ENCODE measurements around the gene RANBP10. TPM values are rescaled to one million over a fixed set of nuclear protein-coding genes. Genes with fewer than 3 reads are reported as not detected.

The RANBP10 gene
- total and polyA plus RNA-seq, 2 of the 8 experiments (the other 6 are each of a cell fraction or from before 2014, with no cell fraction given), result 14.2 to 16.8 TPM

DNA sequence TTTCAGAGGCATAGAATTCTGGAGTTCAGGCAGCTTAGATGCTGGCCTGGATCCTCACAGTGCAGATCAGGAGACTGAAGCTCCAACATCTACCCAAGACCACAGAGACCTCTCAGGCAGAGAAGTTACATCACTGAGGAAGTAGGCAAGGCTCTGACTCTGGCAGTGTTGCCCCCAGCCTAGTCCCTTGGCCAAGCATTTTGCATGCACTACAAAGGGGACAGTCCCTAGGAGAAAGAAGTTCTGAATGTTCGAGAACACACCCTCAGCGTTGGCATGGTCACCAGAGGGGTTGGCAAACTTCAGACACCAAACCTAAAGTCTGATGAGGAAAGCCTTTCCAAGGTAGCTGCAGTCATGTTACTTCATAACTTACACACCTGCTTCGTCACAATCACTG, 2.5 kb downstream of the RANBP10 start:
- POLR2A ChIA-PET (ENCODE audit: partially characterized antibody), result interaction anchor here (1.7 kb wide), 1 partner anchor 130 kb away, joined by 3 read pairs; no protein-coding TSS in a partner anchor
- peaks cover 4 to 9% (median 5%) of the 10 kb centered on the region in 4 experiments; a peak in 6 of 7 replicates for H3K4me1 ChIP-seq (replicated peaks in 1 of 4; ENCODE audit: control insufficient read depth in 3 of 4, insufficient read depth in 4 of 4, low read length in 3 of 4)
- H3K79me1 ChIP-seq (ENCODE audit: low read depth, low read length), result peaks cover 15% of the 10 kb centered on the region
- no peak for DNase-seq (ENCODE audit: low read depth in 1 of 2, low spot score in 2 of 2)
- H3K4ac ChIP-seq (replicated peaks; ENCODE audit: insufficient read length, low read depth, low read length), result no peak overlapping the region
- peaks cover 11% of the 10 kb centered on the region for H3K23me2 ChIP-seq (ENCODE audit: low read depth, low read length)
- H4K91ac ChIP-seq (replicated peaks; ENCODE audit: insufficient read length, low read length), result no peak overlapping the region
- no peak overlapping the region for H3K23ac ChIP-seq (ENCODE audit: insufficient read length)
- H3K18ac ChIP-seq (ENCODE audit: extremely low read depth, low read length), result no peak overlapping the region
- CTCF ChIA-PET (ENCODE audit: partially characterized antibody), result interaction anchor here (0.7 to 2.5 kb wide), 3 partner anchors 12 to 131 kb away, joined by 3 to 20 read pairs (median 3); no protein-coding TSS in a partner anchor
- H2BK15ac ChIP-seq (ENCODE audit: low read length), result no peak overlapping the region
- H4K5ac ChIP-seq (ENCODE audit: insufficient read length, low read depth, low read length), result no peak overlapping the region
- no peak overlapping the region for H2BK5ac ChIP-seq (ENCODE audit: low read depth, low read length)
- no peak overlapping the region for H3K27ac ChIP-seq (ENCODE audit: low read depth, low read length)
- H2BK12ac ChIP-seq (ENCODE audit: low read depth, low read length), result no peak overlapping the region
- H3K56ac ChIP-seq (replicated peaks; ENCODE audit: insufficient read length, low read depth, low read length), result no peak overlapping the region
- H3K9ac ChIP-seq (replicated peaks in 1 of 4; ENCODE audit: extremely low read depth in 1 of 4, low read depth in 3 of 4, low read length in 3 of 4), result no peak overlapping the region
- TF ChIP-seq EP300 (IDR thresholded peaks at IDR 0.05; ENCODE audit: borderline replicate concordance in 1 of 2, low read depth in 2 of 2, low read length in 2 of 2) (no peak), POLR2A (IDR thresholded peaks at IDR 0.05; ENCODE audit: control extremely low read depth in 1 of 2, low read depth in 2 of 2, low read length in 2 of 2) (no peak), HDAC6 (IDR thresholded peaks at IDR 0.05; ENCODE audit: low read depth, low read length) (no peak), CHD1 (IDR thresholded peaks at IDR 0.05; ENCODE audit: low read depth, low read length) (no peak), CREB1 (IDR thresholded peaks at IDR 0.05) (no peak), POLR2AphosphoS5 (IDR thresholded peaks at IDR 0.05; ENCODE audit: low read depth, low read length) (no peak), SIN3A (conservative IDR thresholded peaks at IDR 0.05 in 1 of 2, IDR thresholded peaks at IDR 0.05 in 1 of 2; ENCODE audit: low read depth in 1 of 2, low read length in 2 of 2) (no peak), RXRA (IDR thresholded peaks at IDR 0.05; ENCODE audit: insufficient read depth, low read depth, low read length) (no peak)
- TF ChIP-seq, protein P1, sequence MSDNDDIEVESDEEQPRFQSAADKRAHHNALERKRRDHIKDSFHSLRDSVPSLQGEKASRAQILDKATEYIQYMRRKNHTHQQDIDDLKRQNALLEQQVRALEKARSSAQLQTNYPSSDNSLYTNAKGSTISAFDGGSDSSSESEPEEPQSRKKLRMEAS (IDR thresholded peaks at IDR 0.05), result no peak
- no peak overlapping the region for H4K8ac ChIP-seq (ENCODE audit: extremely low read depth, insufficient read depth, low read length)
- no peak overlapping the region for H3K4me2 ChIP-seq (ENCODE audit: insufficient read depth in 1 of 2, low read depth in 2 of 2, low read length in 2 of 2)
- H2AFZ ChIP-seq (ENCODE audit: low read length), result no peak overlapping the region
- no peak overlapping the region for H3K14ac ChIP-seq (ENCODE audit: insufficient read length)
- H2AK5ac ChIP-seq (ENCODE audit: low read depth, low read length), result no peak overlapping the region
- no peak overlapping the region for H2BK120ac ChIP-seq (replicated peaks; ENCODE audit: low read depth, low read length)
- 84% methylated on average over 3 of the region's 3 CpGs; no CpG with 5 or more reads in 1 of the 2 experiments for WGBS, 2 experiments (ENCODE audit: extremely low coverage in 1 of 2, insufficient coverage in 1 of 2, insufficient read length in 1 of 2, insufficient replicate concordance in 2 of 2, low coverage in 1 of 2, low lambda C conversion rate in 2 of 2, missing lambda C conversion rate in 1 of 2)
- FAIRE-seq, result no peak
- no peak overlapping the region for H2BK20ac ChIP-seq (ENCODE audit: low read length)
- H3K79me2 ChIP-seq (ENCODE audit: control insufficient read depth in 1 of 2, insufficient read depth in 2 of 2, low read length in 2 of 2), result peaks cover 5 to 29% of the 10 kb centered on the region in 2 experiments; a peak in 3 of 4 replicates
- peaks cover 0 to 12% of the 10 kb centered on the region in 2 experiments for H4K20me1 ChIP-seq (replicated peaks in 1 of 2; ENCODE audit: control insufficient read depth in 1 of 2, insufficient read depth in 2 of 2, low read length in 2 of 2)
- no peaks in the 10 kb centered on the region for H3K9me3 ChIP-seq (ENCODE audit: insufficient read depth in 2 of 2, low read depth in 1 of 2, low read length in 1 of 2)
- no peak overlapping the region; a peak in 1 of 8 replicates for H3K4me3 ChIP-seq (ENCODE audit: extremely low read depth in 1 of 4, insufficient read depth in 2 of 4, low read depth in 3 of 4, low read length in 4 of 4)
- no peaks in the 10 kb centered on the region for H3K27me3 ChIP-seq (replicated peaks in 1 of 4; ENCODE audit: control insufficient read depth in 3 of 4, extremely low read depth in 1 of 4, insufficient read depth in 3 of 4, low read length in 3 of 4)
- peaks cover 0 to 11% (median 0%) of the 10 kb centered on the region in 4 experiments; a peak in 3 of 8 replicates for H3K36me3 ChIP-seq (ENCODE audit: control insufficient read depth in 2 of 4, insufficient read depth in 4 of 4, low read length in 3 of 4)
